K562 (cell line): Measurements from ENCODE around the gene SHB. TPM values are rescaled to one million over a fixed set of nuclear protein-coding genes. Genes with fewer than 3 reads are reported as not detected.
A peak's percentile ranks its signal among the peaks of the same experiment; 100 is the strongest.

Experiments
- CREM ChIP-seq: IDR thresholded peaks from 2 replicates; pipeline ENCODE4 v1.6.1; 2014; ENCODE audit warnings: antibody characterized with exemption, low read depth
- MYC ChIP-seq, 2 experiments: fragments of 250-450 bp in 1 of 2; sonication (Bioruptor Pico) in 1 of 2; IDR thresholded peaks; 2 replicates each; pipeline versions ENCODE4 v1.5.1 to v1.6.1; 2012 to 2021; ENCODE audit warnings: low read depth in 2 of 2, borderline replicate concordance in 1 of 2, improper control_type of control experiment in 1 of 2, low read length in 1 of 2, mild to moderate bottlenecking in 1 of 2, moderate library complexity in 1 of 2
- RBBP5 ChIP-seq: fragments of 200-600 bp; sonication (generic); IDR thresholded peaks from 2 replicates; pipeline ENCODE4 v1.6.1; 2012; ENCODE audit warnings: borderline replicate concordance, mild to moderate bottlenecking, low read length, control low read depth, inconsistent platforms; ENCODE audit not compliant: insufficient read depth, poor library complexity, severe bottlenecking
- RFX1 ChIP-seq: fragments of 450-650 bp; IDR thresholded peaks from 2 replicates; pipeline ENCODE4 v1.6.1; 2016; ENCODE audit warnings: mild to moderate bottlenecking, moderate library complexity
- SOX6 ChIP-seq: fragments of 450-650 bp; IDR thresholded peaks from 2 replicates; pipeline ENCODE4 v1.6.1; 2014; ENCODE audit warnings: mild to moderate bottlenecking
- SP1 ChIP-seq: sonication (generic); formaldehyde crosslinking; IDR thresholded peaks from 2 replicates; pipeline ENCODE4 v1.8.1; 2022; ENCODE audit warnings: mild to moderate bottlenecking, missing genetic modification reagents
- TEAD4 ChIP-seq, 2 experiments: sonication (generic) in 1 of 2; formaldehyde crosslinking in 1 of 2; IDR thresholded peaks; 2 replicates each; pipeline versions ENCODE4 v1.6.1 to v1.8.0; 2012 to 2022; ENCODE audit warnings: borderline replicate concordance in 1 of 2, inconsistent platforms in 1 of 2, low read length in 1 of 2, mild to moderate bottlenecking in 1 of 2, missing genetic modification reagents in 1 of 2
- YBX1 ChIP-seq: fragments of 450-650 bp; IDR thresholded peaks from 2 replicates; pipeline ENCODE4 v1.7.1; 2016; ENCODE audit warnings: mild to moderate bottlenecking
- ZBTB17 ChIP-seq: fragments of 450-650 bp; formaldehyde crosslinking; IDR thresholded peaks from 2 replicates; pipeline ENCODE4 v1.4.0; 2020; ENCODE audit warnings: mild to moderate bottlenecking
- ZNF586 ChIP-seq: fragments of 450-650 bp; formaldehyde crosslinking; conservative IDR thresholded peaks from 2 replicates; pipeline ENCODE4 v1.4.0; 2020; ENCODE audit warnings: mild to moderate bottlenecking, moderate library complexity
- polyA plus RNA-seq, 8 experiments: library from polyadenylated mRNA; depleted of rRNA in 4 of 8; stranded (reverse) in 5 of 8; unstranded in 3 of 8; fragments of >200 nt; fragmentation: Nextera tagmentation in 2 of 8; fragmentation: Illumina TruSeq in 1 of 8; extraction: Ambion mirVana in 2 of 8; extraction: Trizol in 1 of 8; gene quantifications; 2 replicates each; pipeline versions ENCODE4 v1.2.1 to v1.2.3, GENCODE V29; 2011 to 2014; ENCODE audit warnings: inconsistent platforms in 1 of 8, missing spikeins in 1 of 8
- total RNA-seq, 7 experiments: library from RNA; depleted of rRNA in 6 of 7; stranded (reverse); fragments of >200 nt in 6 of 7; fragmentation: Illumina TruSeq in 2 of 7; extraction: Trizol in 2 of 7; gene quantifications; 2 replicates each; pipeline versions ENCODE4 v1.2.1 to v1.2.3, GENCODE V29; 2011 to 2021; ENCODE audit warnings: low replicate concordance in 1 of 7
- TF ChIP-seq, protein P1 (sequence below), 2 experiments: fragments of 450-650 bp in 1 of 2; sonication (generic) in 1 of 2; formaldehyde crosslinking in 1 of 2; IDR thresholded peaks; 2 replicates each; pipeline versions ENCODE4 v1.7.1 to v1.9.0; 2016 to 2022; ENCODE audit warnings: inconsistent platforms in 1 of 2, mild to moderate bottlenecking in 1 of 2, missing genetic modification reagents in 1 of 2

Gene SHB
- total and polyA plus RNA-seq, 9 of the 15 experiments (the other 6 are each of a cell fraction or from before 2014, with no cell fraction given): 0.78 to 16.0 (median 5.3) TPM

DNA sequence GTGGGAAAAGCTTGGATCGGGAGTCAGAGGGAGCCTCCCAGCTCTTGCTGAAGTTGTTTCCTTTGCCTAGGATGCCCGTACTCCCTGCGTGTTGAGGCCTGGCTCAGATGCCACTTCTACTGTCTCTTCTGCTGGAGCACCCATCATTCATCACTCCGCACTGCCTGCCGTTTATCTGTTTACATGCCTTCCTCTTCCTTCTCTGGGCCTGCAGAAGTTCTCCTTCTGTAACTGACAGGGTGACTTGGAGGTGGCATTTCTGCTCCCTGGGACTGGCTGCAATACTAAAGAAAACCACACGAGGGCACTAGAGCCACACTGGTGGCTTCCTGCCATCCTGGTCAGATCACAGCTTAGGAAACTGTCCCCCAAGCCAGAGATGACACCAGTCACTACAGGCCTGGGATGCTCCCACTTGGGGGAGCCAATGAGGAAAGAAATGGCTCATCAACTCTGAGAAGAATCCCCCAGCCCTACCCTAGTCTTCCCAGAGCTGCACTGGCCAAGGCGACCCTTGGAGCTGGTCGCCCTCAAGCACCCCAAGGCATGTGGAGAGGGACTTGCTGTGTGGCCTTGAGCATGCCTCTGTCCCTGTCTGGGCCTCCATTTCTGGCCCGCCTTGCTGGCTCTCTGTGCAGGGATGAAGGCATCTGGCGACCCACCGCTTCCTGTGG, 155.4 kb downstream of the SHB start (continued):
- TF ChIP-seq, protein P1, sequence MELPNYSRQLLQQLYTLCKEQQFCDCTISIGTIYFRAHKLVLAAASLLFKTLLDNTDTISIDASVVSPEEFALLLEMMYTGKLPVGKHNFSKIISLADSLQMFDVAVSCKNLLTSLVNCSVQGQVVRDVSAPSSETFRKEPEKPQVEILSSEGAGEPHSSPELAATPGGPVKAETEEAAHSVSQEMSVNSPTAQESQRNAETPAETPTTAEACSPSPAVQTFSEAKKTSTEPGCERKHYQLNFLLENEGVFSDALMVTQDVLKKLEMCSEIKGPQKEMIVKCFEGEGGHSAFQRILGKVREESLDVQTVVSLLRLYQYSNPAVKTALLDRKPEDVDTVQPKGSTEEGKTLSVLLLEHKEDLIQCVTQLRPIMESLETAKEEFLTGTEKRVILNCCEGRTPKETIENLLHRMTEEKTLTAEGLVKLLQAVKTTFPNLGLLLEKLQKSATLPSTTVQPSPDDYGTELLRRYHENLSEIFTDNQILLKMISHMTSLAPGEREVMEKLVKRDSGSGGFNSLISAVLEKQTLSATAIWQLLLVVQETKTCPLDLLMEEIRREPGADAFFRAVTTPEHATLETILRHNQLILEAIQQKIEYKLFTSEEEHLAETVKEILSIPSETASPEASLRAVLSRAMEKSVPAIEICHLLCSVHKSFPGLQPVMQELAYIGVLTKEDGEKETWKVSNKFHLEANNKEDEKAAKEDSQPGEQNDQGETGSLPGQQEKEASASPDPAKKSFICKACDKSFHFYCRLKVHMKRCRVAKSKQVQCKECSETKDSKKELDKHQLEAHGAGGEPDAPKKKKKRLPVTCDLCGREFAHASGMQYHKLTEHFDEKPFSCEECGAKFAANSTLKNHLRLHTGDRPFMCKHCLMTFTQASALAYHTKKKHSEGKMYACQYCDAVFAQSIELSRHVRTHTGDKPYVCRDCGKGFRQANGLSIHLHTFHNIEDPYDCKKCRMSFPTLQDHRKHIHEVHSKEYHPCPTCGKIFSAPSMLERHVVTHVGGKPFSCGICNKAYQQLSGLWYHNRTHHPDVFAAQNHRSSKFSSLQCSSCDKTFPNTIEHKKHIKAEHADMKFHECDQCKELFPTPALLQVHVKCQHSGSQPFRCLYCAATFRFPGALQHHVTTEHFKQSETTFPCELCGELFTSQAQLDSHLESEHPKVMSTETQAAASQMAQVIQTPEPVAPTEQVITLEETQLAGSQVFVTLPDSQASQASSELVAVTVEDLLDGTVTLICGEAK (IDR thresholded peaks at IDR 0.05): no peak
- TF ChIP-seq, protein P1 (CRISPR knock-in tag; IDR thresholded peaks at IDR 0.05): no peak
- peak; percentile 64; the same call in 1 of the 2 replicates for TF ChIP-seq SOX6
- TF ChIP-seq SP1: 0 out of 2 replicates have a peak, but pooled peaks have one; percentile 60
- TF ChIP-seq TEAD4 (IDR thresholded peaks at IDR 0.05; ENCODE audit: low read length): peak; percentile 43
- no peak for TF ChIP-seq TEAD4 (CRISPR knock-in tag; IDR thresholded peaks at IDR 0.05; ENCODE audit: borderline replicate concordance)
- no peak for TF ChIP-seq YBX1
- no peak for TF ChIP-seq ZBTB17 (CRISPR knock-in tag)
- TF ChIP-seq CREM: peak; percentile 56
- TF ChIP-seq ZNF586 (CRISPR knock-in tag): no peak
- TF ChIP-seq RFX1: no peak
- no peak for TF ChIP-seq RBBP5
- 0 out of 2 replicates have a peak, but pooled peaks have one; percentile 46 for TF ChIP-seq MYC (IDR thresholded peaks at IDR 0.05; ENCODE audit: low read depth, low read length)
- no peak for TF ChIP-seq MYC (CRISPR knock-in tag; IDR thresholded peaks at IDR 0.05; ENCODE audit: borderline replicate concordance, low read depth)
